A549 (cell line): ENCODE data around the gene CDH4. TPM values are rescaled to one million over a fixed set of nuclear protein-coding genes. Genes with fewer than 3 reads are reported as not detected.

Source experiments
- ATAC-seq, 2 experiments: fragments of 200-7000 bp in 1 of 2; fragments of >200 bp in 1 of 2; cut with Nextera tagmentation in 1 of 2; cut with Tn5 transposase in 1 of 2; 3 replicates each; pipeline versions ENCODE4 v1.8.0 to v1.9.1; 2018 to 2020; ENCODE audit warnings: mild to moderate bottlenecking in 1 of 2, moderate library complexity in 1 of 2
- CTCF ChIA-PET: fragments of 300-600 bp; sonication (Branson Sonifier 250); formaldehyde crosslinking; extraction: SDS; loops from one replicate; lab custom pipeline; 2021; ENCODE audit warnings: antibody characterized with exemption, inconsistent platforms; lab: Yijun Ruan, JAX
- POLR2A ChIA-PET: fragments of 350-600 bp; formaldehyde crosslinking; extraction: SDS; loops from one replicate; lab custom pipeline; 2021; ENCODE audit warnings: antibody characterized with exemption, inconsistent platforms; lab: Yijun Ruan, JAX
- DNase-seq, 2 experiments: peaks; one replicate each; pipeline versions ENCODE4 v3.0.0 to v3.0.0-alpha.2; 2011 to 2016; ENCODE audit warnings: low read depth in 1 of 2, low spot score in 1 of 2
- FAIRE-seq: peaks from 2 replicates; lab custom pipeline; 2011; peaks lifted over from hg19 to GRCh38; lab: Jason Lieb, UNC
- H3K27ac ChIP-seq, 2 experiments: fragments of >200 bp; sonication (Bioruptor Twin); formaldehyde crosslinking; 3 replicates each; pipeline ENCODE4 v1.5.1; 2016 to 2017
- H3K4me1 ChIP-seq: fragments of >200 bp; sonication (Bioruptor Twin); formaldehyde crosslinking; 3 replicates; pipeline ENCODE4 v1.6.1; 2016
- H3K4me2 ChIP-seq: fragments of >200 bp; sonication (Bioruptor Twin); formaldehyde crosslinking; 3 replicates; pipeline ENCODE4 v1.6.1; 2016
- H3K4me3 ChIP-seq: fragments of >200 bp; sonication (Bioruptor Twin); formaldehyde crosslinking; 3 replicates; pipeline ENCODE4 v1.5.1; 2016
- H3K9me3 ChIP-seq: fragments of >200 bp; sonication (Bioruptor Twin); formaldehyde crosslinking; 3 replicates; pipeline ENCODE4 v1.6.1; 2016
- CBX2 ChIP-seq: fragments of 200-600 bp; sonication (generic); IDR thresholded peaks from 2 replicates; pipeline ENCODE4 v1.6.1; 2016; ENCODE audit warnings: low read depth, mild to moderate bottlenecking, borderline replicate concordance
- CBX8 ChIP-seq: fragments of 200-600 bp; sonication (generic); IDR thresholded peaks from 2 replicates; pipeline ENCODE4 v1.6.1; 2016
- CHD2 ChIP-seq: fragments of 150-350 bp; IDR thresholded peaks from 2 replicates; pipeline ENCODE4 v1.6.1; 2014; ENCODE audit warnings: low read length; ENCODE audit not compliant: partially characterized antibody
- CHD4 ChIP-seq: fragments of 200-600 bp; sonication (generic); IDR thresholded peaks from 2 replicates; pipeline ENCODE4 v1.6.1; 2016; ENCODE audit warnings: antibody characterized with exemption, mild to moderate bottlenecking, borderline replicate concordance
- ESRRA ChIP-seq: fragments of 150-350 bp; IDR thresholded peaks from 2 replicates; pipeline ENCODE4 v1.6.1; 2014; ENCODE audit warnings: mild to moderate bottlenecking, low read length, borderline replicate concordance
- FOSL2 ChIP-seq, 2 experiments: fragments of 450-650 bp in 1 of 2; fragments of >200 bp in 1 of 2; sonication (Bioruptor Twin) in 1 of 2; formaldehyde crosslinking; IDR thresholded peaks; 2 replicates each; pipeline versions ENCODE4 v1.5.0 to v1.6.1; 2016 to 2020; ENCODE audit warnings: mild to moderate bottlenecking in 1 of 2, moderate library complexity in 1 of 2
- HOXB13 ChIP-seq: fragments of 250-450 bp; sonication (Bioruptor Pico); IDR thresholded peaks from 2 replicates; pipeline ENCODE4 v1.5.0; 2020; ENCODE audit warnings: low read depth, mild to moderate bottlenecking, moderate library complexity
- JUNB ChIP-seq: fragments of >200 bp; sonication (Bioruptor Twin); formaldehyde crosslinking; IDR thresholded peaks from 2 replicates; pipeline ENCODE4 v1.6.1; 2016
- NPAS2 ChIP-seq: fragments of 250-450 bp; sonication (Bioruptor Pico); IDR thresholded peaks from 2 replicates; pipeline ENCODE4 v1.8.0; 2022; ENCODE audit warnings: mild to moderate bottlenecking, moderate library complexity, borderline replicate concordance
- PHF8 ChIP-seq: fragments of 200-600 bp; sonication (generic); IDR thresholded peaks from 2 replicates; pipeline ENCODE4 v1.6.1; 2016; ENCODE audit warnings: low read depth, mild to moderate bottlenecking, antibody characterized with exemption, moderate library complexity, borderline replicate concordance
- POLR2A ChIP-seq: IDR thresholded peaks from 2 replicates; pipeline ENCODE4 v1.6.1; 2012; ENCODE audit warnings: mild to moderate bottlenecking, low read length
- POLR2AphosphoS2 ChIP-seq: conservative IDR thresholded peaks from 2 replicates; pipeline ENCODE4 v1.6.1; 2012; ENCODE audit warnings: low read length, improper control_type of control experiment, inconsistent platforms
- RARB ChIP-seq: fragments of 250-450 bp; sonication (Bioruptor Pico); IDR thresholded peaks from 2 replicates; pipeline ENCODE4 v1.8.0; 2021; ENCODE audit warnings: mild to moderate bottlenecking, moderate library complexity
- RFX5 ChIP-seq: fragments of 450-650 bp; IDR thresholded peaks from 2 replicates; pipeline ENCODE4 v1.7.1; 2014; ENCODE audit warnings: antibody characterized with exemption, mild to moderate bottlenecking, moderate library complexity
- SMC3 ChIP-seq: fragments of >200 bp; sonication (Bioruptor Twin); formaldehyde crosslinking; IDR thresholded peaks from 3 replicates; pipeline ENCODE4 v1.6.1; 2018; ENCODE audit warnings: inconsistent platforms
- ZC3H11A ChIP-seq: fragments of 450-650 bp; IDR thresholded peaks from 2 replicates; pipeline ENCODE4 v1.6.1; 2014; ENCODE audit warnings: antibody characterized with exemption, mild to moderate bottlenecking
- ZNF302 ChIP-seq: fragments of 250-450 bp; sonication (Bioruptor Pico); IDR thresholded peaks from 2 replicates; pipeline ENCODE4 v1.9.0; 2021; ENCODE audit warnings: inconsistent platforms, mild to moderate bottlenecking, moderate library complexity
- ZSCAN20 ChIP-seq: fragments of 250-450 bp; sonication (Bioruptor Pico); IDR thresholded peaks from 2 replicates; pipeline ENCODE4 v1.8.0; 2022; ENCODE audit warnings: mild to moderate bottlenecking, moderate library complexity
- WGBS: methylation state at CpG from one replicate; pipeline ENCODE4 v1.1.6; 2017; ENCODE audit errors: missing lambda C conversion rate; 5-methylcytosine and 5-hydroxymethylcytosine counted together
- polyA plus RNA-seq, 4 experiments: library from polyadenylated mRNA; depleted of rRNA in 3 of 4; stranded (reverse); fragments of >200 nt; fragmentation: RNase III in 1 of 4; extraction: RNeasy Plus Mini Kit Qiagen cat#74134 plus additional on column Dnase treatment in 1 of 4; gene quantifications; 2 replicates in 3 of 4; 3 replicates in 1 of 4; pipeline ENCODE4 v1.2.3, GENCODE V29; 2011 to 2017
- TF ChIP-seq, protein P1 (sequence below): fragments of 250-450 bp; sonication (Bioruptor Pico); IDR thresholded peaks from 2 replicates; pipeline ENCODE4 v1.5.0; 2021; ENCODE audit warnings: mild to moderate bottlenecking, moderate library complexity, borderline replicate concordance
- TF ChIP-seq, protein P2 (sequence below): fragments of >200 bp; sonication (Bioruptor Twin); formaldehyde crosslinking; IDR thresholded peaks from 3 replicates; pipeline ENCODE4 v1.6.1; 2016
- TF ChIP-seq, protein P3 (sequence below): IDR thresholded peaks from 2 replicates; pipeline ENCODE4 v1.6.1; 2012
- TF ChIP-seq, protein P4 (sequence below): fragments of 200-600 bp; sonication (generic); IDR thresholded peaks from 2 replicates; pipeline ENCODE4 v1.6.1; 2016; ENCODE audit warnings: antibody characterized with exemption, mild to moderate bottlenecking, moderate library complexity
- TF ChIP-seq, protein P5 (sequence below): fragments of >200 bp; sonication (Bioruptor Twin); formaldehyde crosslinking; IDR thresholded peaks from 2 replicates; pipeline ENCODE4 v1.6.1; 2016

Gene CDH4
- polyA plus RNA-seq, 2 of the 4 experiments (the other 2 are of a cell fraction): 3.4 to 10.3 TPM

DNA sequence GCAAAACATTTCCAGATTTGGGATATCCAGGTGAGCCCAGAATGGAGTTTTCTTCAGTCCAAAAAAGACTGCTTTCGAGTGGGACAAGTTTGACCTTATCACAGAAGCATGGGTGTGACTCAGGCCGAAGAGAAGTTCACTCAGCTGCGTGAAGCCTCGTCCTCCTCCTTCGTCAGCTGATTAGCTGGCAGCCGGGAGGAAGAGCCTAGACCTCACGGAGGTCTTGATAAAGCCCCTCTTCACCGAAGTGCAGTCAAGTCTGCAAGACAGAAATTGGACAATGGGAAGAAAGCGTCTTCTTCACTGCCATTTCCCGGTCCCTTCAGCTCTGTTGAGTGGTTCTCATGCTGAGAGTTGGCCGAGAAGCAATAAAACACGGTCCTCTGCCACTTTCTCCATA, 449.7 kb downstream of the CDH4 start:
- Histone ChIP-seq H3K4me2 (no peak overlapping the region), H3K4me1 (no peaks in the 10 kb centered on the region), H3K27ac (no peak overlapping the region), H3K4me3 (no peak overlapping the region), H3K9me3 (no peaks in the 10 kb centered on the region)
- ChIA-PET POLR2A (no interaction called here), CTCF (no interaction called here)
- no peak for DNase-seq
- TF ChIP-seq, protein P1, sequence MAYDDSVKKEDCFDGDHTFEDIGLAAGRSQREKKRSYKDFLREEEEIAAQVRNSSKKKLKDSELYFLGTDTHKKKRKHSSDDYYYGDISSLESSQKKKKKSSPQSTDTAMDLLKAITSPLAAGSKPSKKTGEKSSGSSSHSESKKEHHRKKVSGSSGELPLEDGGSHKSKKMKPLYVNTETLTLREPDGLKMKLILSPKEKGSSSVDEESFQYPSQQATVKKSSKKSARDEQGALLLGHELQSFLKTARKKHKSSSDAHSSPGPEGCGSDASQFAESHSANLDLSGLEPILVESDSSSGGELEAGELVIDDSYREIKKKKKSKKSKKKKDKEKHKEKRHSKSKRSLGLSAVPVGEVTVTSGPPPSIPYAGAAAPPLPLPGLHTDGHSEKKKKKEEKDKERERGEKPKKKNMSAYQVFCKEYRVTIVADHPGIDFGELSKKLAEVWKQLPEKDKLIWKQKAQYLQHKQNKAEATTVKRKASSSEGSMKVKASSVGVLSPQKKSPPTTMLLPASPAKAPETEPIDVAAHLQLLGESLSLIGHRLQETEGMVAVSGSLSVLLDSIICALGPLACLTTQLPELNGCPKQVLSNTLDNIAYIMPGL: no peak
- FAIRE-seq: no peak
- ATAC-seq: no peak
- 72% methylated on average over 12 of the region's 12 CpGs for WGBS

DNA sequence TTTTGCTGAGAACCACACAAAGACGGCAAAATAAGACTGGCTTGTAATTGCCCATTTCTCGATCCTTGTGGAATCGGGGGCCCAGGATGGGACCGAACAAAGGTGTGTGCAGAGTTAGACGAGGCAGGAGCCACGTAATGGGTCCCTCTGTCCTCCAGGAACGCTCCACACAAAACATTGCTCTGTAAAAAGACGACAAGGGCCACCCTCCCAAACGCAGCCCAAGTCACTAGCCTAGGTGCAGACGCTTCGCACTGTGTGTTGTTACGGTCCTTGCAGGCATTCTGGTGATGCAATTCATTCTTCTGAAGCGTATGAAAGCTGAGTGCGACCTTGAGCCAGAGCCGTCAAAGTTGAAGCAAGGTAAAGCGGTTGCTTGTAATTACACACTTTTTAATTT, 450.2 kb downstream of the CDH4 start:
- FAIRE-seq (no peak), DNase-seq (no peak), ATAC-seq (no peak)
- Histone ChIP-seq H3K27ac (no peak overlapping the region), H3K9me3 (no peaks in the 10 kb centered on the region), H3K4me1 (no peaks in the 10 kb centered on the region), H3K4me2 (no peak overlapping the region), H3K4me3 (no peak overlapping the region)
- ChIA-PET POLR2A (no interaction called here), CTCF (no interaction called here)
- no peak for TF ChIP-seq ZSCAN20 (CRISPR knock-in tag)
- no peak for TF ChIP-seq HOXB13 (CRISPR knock-in tag)
- TF ChIP-seq, protein P2, sequence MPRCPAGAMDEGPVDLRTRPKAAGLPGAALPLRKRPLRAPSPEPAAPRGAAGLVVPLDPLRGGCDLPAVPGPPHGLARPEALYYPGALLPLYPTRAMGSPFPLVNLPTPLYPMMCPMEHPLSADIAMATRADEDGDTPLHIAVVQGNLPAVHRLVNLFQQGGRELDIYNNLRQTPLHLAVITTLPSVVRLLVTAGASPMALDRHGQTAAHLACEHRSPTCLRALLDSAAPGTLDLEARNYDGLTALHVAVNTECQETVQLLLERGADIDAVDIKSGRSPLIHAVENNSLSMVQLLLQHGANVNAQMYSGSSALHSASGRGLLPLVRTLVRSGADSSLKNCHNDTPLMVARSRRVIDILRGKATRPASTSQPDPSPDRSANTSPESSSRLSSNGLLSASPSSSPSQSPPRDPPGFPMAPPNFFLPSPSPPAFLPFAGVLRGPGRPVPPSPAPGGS: no peak
- TF ChIP-seq, protein P3, sequence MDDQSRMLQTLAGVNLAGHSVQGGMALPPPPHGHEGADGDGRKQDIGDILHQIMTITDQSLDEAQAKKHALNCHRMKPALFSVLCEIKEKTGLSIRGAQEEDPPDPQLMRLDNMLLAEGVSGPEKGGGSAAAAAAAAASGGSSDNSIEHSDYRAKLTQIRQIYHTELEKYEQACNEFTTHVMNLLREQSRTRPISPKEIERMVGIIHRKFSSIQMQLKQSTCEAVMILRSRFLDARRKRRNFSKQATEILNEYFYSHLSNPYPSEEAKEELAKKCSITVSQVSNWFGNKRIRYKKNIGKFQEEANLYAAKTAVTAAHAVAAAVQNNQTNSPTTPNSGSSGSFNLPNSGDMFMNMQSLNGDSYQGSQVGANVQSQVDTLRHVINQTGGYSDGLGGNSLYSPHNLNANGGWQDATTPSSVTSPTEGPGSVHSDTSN: no peak
- TF ChIP-seq, protein P4, sequence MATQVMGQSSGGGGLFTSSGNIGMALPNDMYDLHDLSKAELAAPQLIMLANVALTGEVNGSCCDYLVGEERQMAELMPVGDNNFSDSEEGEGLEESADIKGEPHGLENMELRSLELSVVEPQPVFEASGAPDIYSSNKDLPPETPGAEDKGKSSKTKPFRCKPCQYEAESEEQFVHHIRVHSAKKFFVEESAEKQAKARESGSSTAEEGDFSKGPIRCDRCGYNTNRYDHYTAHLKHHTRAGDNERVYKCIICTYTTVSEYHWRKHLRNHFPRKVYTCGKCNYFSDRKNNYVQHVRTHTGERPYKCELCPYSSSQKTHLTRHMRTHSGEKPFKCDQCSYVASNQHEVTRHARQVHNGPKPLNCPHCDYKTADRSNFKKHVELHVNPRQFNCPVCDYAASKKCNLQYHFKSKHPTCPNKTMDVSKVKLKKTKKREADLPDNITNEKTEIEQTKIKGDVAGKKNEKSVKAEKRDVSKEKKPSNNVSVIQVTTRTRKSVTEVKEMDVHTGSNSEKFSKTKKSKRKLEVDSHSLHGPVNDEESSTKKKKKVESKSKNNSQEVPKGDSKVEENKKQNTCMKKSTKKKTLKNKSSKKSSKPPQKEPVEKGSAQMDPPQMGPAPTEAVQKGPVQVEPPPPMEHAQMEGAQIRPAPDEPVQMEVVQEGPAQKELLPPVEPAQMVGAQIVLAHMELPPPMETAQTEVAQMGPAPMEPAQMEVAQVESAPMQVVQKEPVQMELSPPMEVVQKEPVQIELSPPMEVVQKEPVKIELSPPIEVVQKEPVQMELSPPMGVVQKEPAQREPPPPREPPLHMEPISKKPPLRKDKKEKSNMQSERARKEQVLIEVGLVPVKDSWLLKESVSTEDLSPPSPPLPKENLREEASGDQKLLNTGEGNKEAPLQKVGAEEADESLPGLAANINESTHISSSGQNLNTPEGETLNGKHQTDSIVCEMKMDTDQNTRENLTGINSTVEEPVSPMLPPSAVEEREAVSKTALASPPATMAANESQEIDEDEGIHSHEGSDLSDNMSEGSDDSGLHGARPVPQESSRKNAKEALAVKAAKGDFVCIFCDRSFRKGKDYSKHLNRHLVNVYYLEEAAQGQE: no peak
- WGBS: 77% methylated on average over 16 of the region's 16 CpGs

DNA sequence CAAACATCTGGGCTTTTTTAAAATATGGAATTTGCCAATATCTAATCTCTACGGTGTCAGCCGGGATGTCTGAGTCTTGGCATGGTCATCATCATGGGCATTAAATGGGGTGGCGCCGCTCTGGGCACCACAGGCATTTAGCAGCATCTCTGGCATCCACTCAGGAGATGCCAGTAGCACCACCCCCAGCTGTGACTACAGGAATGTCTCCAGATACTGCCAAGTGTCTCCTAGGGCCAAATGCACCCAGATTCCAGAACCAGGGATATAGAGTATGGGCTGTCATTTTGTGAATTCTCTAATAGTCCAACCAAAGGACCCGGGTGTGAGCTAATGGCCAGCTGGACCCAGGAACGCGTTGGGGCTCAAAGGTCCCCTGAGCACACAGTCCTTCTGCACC, 452.6 kb downstream of the CDH4 start:
- Histone ChIP-seq H3K4me1 (no peaks in the 10 kb centered on the region), H3K9me3 (no peaks in the 10 kb centered on the region), H3K4me2 (no peak overlapping the region), H3K4me3 (no peak overlapping the region), H3K27ac (no peak overlapping the region)
- DNase-seq (no peak), FAIRE-seq (no peak), ATAC-seq (no peak)
- WGBS: 64% methylated on average over 7 of the region's 7 CpGs
- ChIA-PET CTCF (no interaction called here), POLR2A (no interaction called here)
- TF ChIP-seq JUNB (no peak), ZNF302 (CRISPR knock-in tag) (no peak), SMC3 (no peak), RFX5 (no peak), POLR2AphosphoS2 (no peak), ZC3H11A (no peak), POLR2A (no peak), ESRRA (no peak), RARB (no peak), CHD4 (no peak), NPAS2 (CRISPR knock-in tag) (no peak), CHD2 (no peak), FOSL2 (IDR thresholded peaks at IDR 0.05) (no peak), FOSL2 (CRISPR knock-in tag; IDR thresholded peaks at IDR 0.05) (no peak), CBX2 (no peak), PHF8 (no peak), CBX8 (no peak)
- TF ChIP-seq, protein P5, sequence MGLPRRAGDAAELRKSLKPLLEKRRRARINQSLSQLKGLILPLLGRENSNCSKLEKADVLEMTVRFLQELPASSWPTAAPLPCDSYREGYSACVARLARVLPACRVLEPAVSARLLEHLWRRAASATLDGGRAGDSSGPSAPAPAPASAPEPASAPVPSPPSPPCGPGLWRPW: no peak
- TF ChIP-seq, protein P4: no peak
